ENCODE results near the gene TRIM69.

TRIM69 gene

GRCh38 chr15:44694416-44694815 lies 41.9 kb upstream of the TRIM69 start:
- Histone ChIP-seq H3K4me3 (ENCODE audit: insufficient read depth, low read length, poor library complexity, severe bottlenecking) (no peak overlapping the region), H3K36me3 (ENCODE audit: low read length) (no peaks in the 10 kb centered on the region), H3K27me3 (ENCODE audit: low read length) (no peaks in the 10 kb centered on the region), H3K79me2 (ENCODE audit: insufficient read depth, low read length) (no peaks in the 10 kb centered on the region), H3K27ac (ENCODE audit: low read depth, low read length) (no peak overlapping the region), H3K9ac (ENCODE audit: low read length) (no peak overlapping the region), H2AFZ (ENCODE audit: low read depth, low read length, severe bottlenecking) (no peak overlapping the region), H3K9me3 (ENCODE audit: insufficient read depth, low read length) (no peaks in the 10 kb centered on the region), H3K4me2 (ENCODE audit: low read depth, low read length, poor library complexity, severe bottlenecking) (no peak overlapping the region), H4K20me1 (ENCODE audit: low read depth, low read length) (no peaks in the 10 kb centered on the region), H3F3A (ENCODE audit: insufficient read depth) (no peaks in the 10 kb centered on the region), H3K9me2 (replicated peaks; ENCODE audit: insufficient read depth, low read length) (no peaks in the 10 kb centered on the region)
- no peak for TF ChIP-seq CTCF (IDR thresholded peaks at IDR 0.05; ENCODE audit: insufficient read depth, low read length, poor library complexity, severe bottlenecking)
- TF ChIP-seq EZH2phosphoT487 (conservative IDR thresholded peaks at IDR 0.05; ENCODE audit: low read length): no peak

GRCh38 chr15:44695294-44695693 lies 41.0 kb upstream of the TRIM69 start:
- Histone ChIP-seq H4K20me1 (ENCODE audit: low read depth, low read length) (no peaks in the 10 kb centered on the region), H3K36me3 (ENCODE audit: low read length) (no peaks in the 10 kb centered on the region), H2AFZ (ENCODE audit: low read depth, low read length, severe bottlenecking) (no peak overlapping the region), H3F3A (ENCODE audit: insufficient read depth) (no peaks in the 10 kb centered on the region), H3K9me2 (replicated peaks; ENCODE audit: insufficient read depth, low read length) (no peaks in the 10 kb centered on the region), H3K79me2 (ENCODE audit: insufficient read depth, low read length) (no peaks in the 10 kb centered on the region), H3K9me3 (ENCODE audit: insufficient read depth, low read length) (no peaks in the 10 kb centered on the region), H3K27me3 (ENCODE audit: low read length) (no peaks in the 10 kb centered on the region), H3K27ac (ENCODE audit: low read depth, low read length) (no peak overlapping the region), H3K4me3 (ENCODE audit: insufficient read depth, low read length, poor library complexity, severe bottlenecking) (no peak overlapping the region), H3K9ac (ENCODE audit: low read length) (no peak overlapping the region), H3K4me2 (ENCODE audit: low read depth, low read length, poor library complexity, severe bottlenecking) (no peak overlapping the region)
- TF ChIP-seq CTCF (IDR thresholded peaks at IDR 0.05; ENCODE audit: insufficient read depth, low read length, poor library complexity, severe bottlenecking) (no peak), EZH2phosphoT487 (conservative IDR thresholded peaks at IDR 0.05; ENCODE audit: low read length) (no peak)

DNA sequence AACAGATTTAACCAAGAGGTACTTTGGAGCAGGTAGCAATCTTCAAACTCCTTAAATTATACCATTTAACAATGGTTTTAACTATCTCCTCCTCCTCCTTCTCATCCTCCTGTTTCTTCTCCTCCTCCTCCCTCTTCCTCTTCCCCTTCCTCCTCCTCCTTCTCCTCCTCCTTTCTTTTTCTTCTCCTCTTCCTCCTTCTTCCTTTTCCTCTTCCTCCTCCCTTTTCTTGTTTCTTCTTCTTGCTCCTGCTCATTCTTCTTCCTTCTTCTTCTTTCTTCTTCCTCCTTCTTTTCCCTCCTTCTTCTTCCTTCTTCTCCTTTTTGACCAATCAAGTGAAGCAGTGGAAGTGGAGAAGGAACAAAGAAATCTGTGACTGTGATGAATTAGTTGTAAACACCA lies 39.3 kb upstream of the TRIM69 start:
- Histone ChIP-seq H3K79me2 (ENCODE audit: insufficient read depth, low read length) (no peaks in the 10 kb centered on the region), H3K9me3 (ENCODE audit: insufficient read depth, low read length) (no peaks in the 10 kb centered on the region), H3F3A (ENCODE audit: insufficient read depth) (no peaks in the 10 kb centered on the region), H3K9me2 (replicated peaks; ENCODE audit: insufficient read depth, low read length) (no peaks in the 10 kb centered on the region), H3K9ac (ENCODE audit: low read length) (no peak overlapping the region), H3K4me2 (ENCODE audit: low read depth, low read length, poor library complexity, severe bottlenecking) (no peak overlapping the region), H3K27me3 (ENCODE audit: low read length) (no peaks in the 10 kb centered on the region), H4K20me1 (ENCODE audit: low read depth, low read length) (no peaks in the 10 kb centered on the region), H2AFZ (ENCODE audit: low read depth, low read length, severe bottlenecking) (no peak overlapping the region), H3K36me3 (ENCODE audit: low read length) (no peaks in the 10 kb centered on the region), H3K4me3 (ENCODE audit: insufficient read depth, low read length, poor library complexity, severe bottlenecking) (no peak overlapping the region), H3K27ac (ENCODE audit: low read depth, low read length) (no peak overlapping the region)
- no peak for TF ChIP-seq CTCF (IDR thresholded peaks at IDR 0.05; ENCODE audit: insufficient read depth, low read length, poor library complexity, severe bottlenecking)
- TF ChIP-seq EZH2phosphoT487 (conservative IDR thresholded peaks at IDR 0.05; ENCODE audit: low read length): no peak

DNA sequence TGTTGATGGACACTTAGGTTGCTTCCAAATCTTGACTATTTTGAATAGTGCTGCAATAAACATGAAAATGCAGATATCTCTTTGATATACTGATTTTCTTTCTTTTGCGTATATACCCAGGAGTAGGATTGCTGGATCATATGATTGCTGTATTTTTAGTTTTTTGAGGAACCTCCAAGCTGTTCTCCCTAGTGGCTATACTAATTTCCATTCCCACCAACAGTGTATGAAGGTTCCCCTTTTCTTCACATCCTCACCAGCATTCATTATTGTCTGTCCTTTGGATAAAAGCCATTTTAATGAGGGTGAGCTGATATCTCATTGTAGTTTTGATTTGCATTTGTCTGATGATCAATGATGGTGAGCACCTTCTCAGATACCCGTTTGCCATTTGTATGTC lies 37.7 kb upstream of the TRIM69 start:
- no peaks in the 10 kb centered on the region for H3K9me3 ChIP-seq (ENCODE audit: insufficient read depth, low read length)
- no peak overlapping the region for H3K4me2 ChIP-seq (ENCODE audit: low read depth, low read length, poor library complexity, severe bottlenecking)

More for the DNA sequence above, 37.7 kb upstream of the TRIM69 start:
- no peak overlapping the region for H2AFZ ChIP-seq (ENCODE audit: low read depth, low read length, severe bottlenecking)
- H3K4me3 ChIP-seq (ENCODE audit: insufficient read depth, low read length, poor library complexity, severe bottlenecking): no peak overlapping the region
- H3K36me3 ChIP-seq (ENCODE audit: low read length): no peaks in the 10 kb centered on the region
- H3K27ac ChIP-seq (ENCODE audit: low read depth, low read length): no peak overlapping the region
- H3K27me3 ChIP-seq (ENCODE audit: low read length): no peaks in the 10 kb centered on the region
- H3K9ac ChIP-seq (ENCODE audit: low read length): no peak overlapping the region
- H3F3A ChIP-seq (ENCODE audit: insufficient read depth): no peaks in the 10 kb centered on the region
- no peaks in the 10 kb centered on the region for H3K9me2 ChIP-seq (replicated peaks; ENCODE audit: insufficient read depth, low read length)
- no peaks in the 10 kb centered on the region for H4K20me1 ChIP-seq (ENCODE audit: low read depth, low read length)
- no peaks in the 10 kb centered on the region for H3K79me2 ChIP-seq (ENCODE audit: insufficient read depth, low read length)
- no peak for TF ChIP-seq CTCF (IDR thresholded peaks at IDR 0.05; ENCODE audit: insufficient read depth, low read length, poor library complexity, severe bottlenecking)
- no peak for TF ChIP-seq EZH2phosphoT487 (conservative IDR thresholded peaks at IDR 0.05; ENCODE audit: low read length)
